Measurements from ENCODE around the gene MTIF3. TPM values are rescaled to one million over a fixed set of nuclear protein-coding genes. Genes with fewer than 3 reads are reported as not detected.

The MTIF3 gene
- total and polyA plus RNA-seq, 4 donors: 26.9 to 64.7 (median 46.6) TPM

- 74 to 82% methylated on average over 5 of the region's 5 CpGs for WGBS, 2 donors
- TF ChIP-seq CTCF (IDR thresholded peaks at IDR 0.05; ENCODE audit: control extremely low read depth, extremely low read depth): no peak
- no peak overlapping the region for H3K27ac ChIP-seq (ENCODE audit: low read depth in 1 of 2, low read length in 1 of 2)
These were observed 15.2 kb upstream of the MTIF3 start for GRCh38 chr13:27465611-27466010.

GRCh38 chr13:27463500-27463899 lies 13.1 kb upstream of the MTIF3 start:
- WGBS, 2 donors: 68 to 78% methylated on average over 6 of the region's 6 CpGs
- Histone ChIP-seq H3K27ac (ENCODE audit: low read depth in 1 of 2, low read length in 1 of 2) (no peak overlapping the region), H3K4me3 (no peak overlapping the region), H3K9ac (ENCODE audit: insufficient read depth in 1 of 2, low read length in 2 of 2) (no peak overlapping the region), H3K27me3 (ENCODE audit: control insufficient read depth in 3 of 3, insufficient read depth in 3 of 3, low read length in 2 of 3) (peaks cover 0 to 3% (median 0%) of the 10 kb centered on the region in 3 donors), H3K4me1 (ENCODE audit: control insufficient read depth in 5 of 5, insufficient read depth in 5 of 5, low read length in 5 of 5) (peaks cover 0 to 3% (median 0%) of the 10 kb centered on the region in 5 donors), H3K9me3 (ENCODE audit: control insufficient read depth in 4 of 4, insufficient read depth in 3 of 4, low read length in 3 of 4) (no peaks in the 10 kb centered on the region), H3K36me3 (ENCODE audit: control insufficient read depth in 4 of 4, insufficient read depth in 4 of 4, low read length in 4 of 4) (no peaks in the 10 kb centered on the region)
- ATAC-seq (ENCODE audit: insufficient read depth, low FRiP score) (no peak), DNase-seq (no peak)
- TF ChIP-seq CTCF (IDR thresholded peaks at IDR 0.05; ENCODE audit: control extremely low read depth, extremely low read depth): no peak

More at GRCh38 chr13:27465611-27466010, 15.2 kb upstream of the MTIF3 start:
- H3K9ac ChIP-seq (ENCODE audit: insufficient read depth in 1 of 2, low read length in 2 of 2): no peak overlapping the region
- no peaks in the 10 kb centered on the region for H3K36me3 ChIP-seq (ENCODE audit: control insufficient read depth in 4 of 4, insufficient read depth in 4 of 4, low read length in 4 of 4)
- ATAC-seq (ENCODE audit: insufficient read depth, low FRiP score): no peak
- DNase-seq: peak in 1 of 3 donors; percentile 49
- H3K4me1 ChIP-seq (ENCODE audit: control insufficient read depth in 5 of 5, insufficient read depth in 5 of 5, low read length in 5 of 5): peaks cover 0 to 3% (median 0%) of the 10 kb centered on the region in 5 donors
- no peak overlapping the region for H3K4me3 ChIP-seq
- no peaks in the 10 kb centered on the region for H3K27me3 ChIP-seq (ENCODE audit: control insufficient read depth in 3 of 3, insufficient read depth in 3 of 3, low read length in 2 of 3)
- no peaks in the 10 kb centered on the region for H3K9me3 ChIP-seq (ENCODE audit: control insufficient read depth in 4 of 4, insufficient read depth in 3 of 4, low read length in 3 of 4)

- Histone ChIP-seq H3K9me3 (ENCODE audit: control insufficient read depth in 4 of 4, insufficient read depth in 3 of 4, low read length in 3 of 4) (no peaks in the 10 kb centered on the region), H3K4me1 (ENCODE audit: control insufficient read depth in 5 of 5, insufficient read depth in 5 of 5, low read length in 5 of 5) (peaks cover 0 to 3% (median 0%) of the 10 kb centered on the region in 5 donors), H3K36me3 (ENCODE audit: control insufficient read depth in 4 of 4, insufficient read depth in 4 of 4, low read length in 4 of 4) (no peaks in the 10 kb centered on the region), H3K27me3 (ENCODE audit: control insufficient read depth in 3 of 3, insufficient read depth in 3 of 3, low read length in 2 of 3) (peaks cover 0 to 3% (median 0%) of the 10 kb centered on the region in 3 donors), H3K4me3 (no peak overlapping the region), H3K9ac (ENCODE audit: insufficient read depth in 1 of 2, low read length in 2 of 2) (no peak overlapping the region), H3K27ac (ENCODE audit: low read depth in 1 of 2, low read length in 1 of 2) (no peak overlapping the region)
- WGBS, 2 donors: 85 to 90% methylated on average over 12 of the region's 12 CpGs
- ATAC-seq (ENCODE audit: insufficient read depth, low FRiP score) (no peak), DNase-seq (no peak)
- TF ChIP-seq CTCF (IDR thresholded peaks at IDR 0.05; ENCODE audit: control extremely low read depth, extremely low read depth): no peak
These were observed 11.7 kb upstream of the MTIF3 start for GRCh38 chr13:27461940-27462584.
